K562 (cell line): Measurements from ENCODE around the gene TTC28. TPM values are rescaled to one million over a fixed set of nuclear protein-coding genes. Genes with fewer than 3 reads are reported as not detected.

Source experiments
- ATAC-seq: fragments of 200-7000 bp; cut with Tn5 transposase; 3 replicates; pipeline ENCODE4 v1.9.1; 2020; ENCODE audit warnings: moderate library complexity
- BruUV-seq: library from RNA; stranded (reverse); fragments of 400-500 nt; replicated peaks from 2 replicates; lab custom pipeline; 2021; lab: Mats Ljungman, UMichigan
- CTCF ChIA-PET: fragments of 300-600 bp; formaldehyde crosslinking; extraction: SDS; loops from one replicate; lab custom pipeline; 2021; ENCODE audit warnings: low intra/inter-chr PET ratio; lab: Yijun Ruan, JAX
- POLR2A ChIA-PET: fragments of 300-600, 350-650 bp; sonication (Branson Sonifier 250); formaldehyde crosslinking; extraction: SDS; loops from one replicate; lab custom pipeline; 2021; ENCODE audit warnings: antibody characterized with exemption, inconsistent platforms; lab: Yijun Ruan, JAX
- DNase-seq, 4 experiments: peaks; one replicate each; pipeline versions ENCODE4 v3.0.0 to v3.0.0-alpha.2; 2011 to 2018; ENCODE audit warnings: low spot score in 3 of 4, mixed read lengths in 3 of 4; ENCODE audit errors: extremely low read depth in 1 of 4
- FAIRE-seq: peaks from 2 replicates; lab custom pipeline; 2011; peaks lifted over from hg19 to GRCh38; lab: Jason Lieb, UNC
- H2AFZ ChIP-seq: 2 replicates; pipeline ENCODE4 v1.6.0; 2011; ENCODE audit warnings: low read depth, low read length, control low read depth, inconsistent platforms
- H3K27ac ChIP-seq: fragments of 200-600 bp; 3 replicates; pipeline ENCODE4 v1.8.0; 2011; ENCODE audit warnings: low read depth, mild to moderate bottlenecking, control low read depth, inconsistent platforms, low read length, moderate library complexity, mixed read lengths; ENCODE audit errors: extremely low read depth
- H3K27me3 ChIP-seq, 2 experiments: fragments of 300-600 bp in 1 of 2; 2 replicates in 1 of 2; 3 replicates in 1 of 2; pipeline versions ENCODE4 v1.6.0 to v1.8.0; 2011; ENCODE audit warnings: inconsistent platforms in 2 of 2, low read length in 2 of 2, mild to moderate bottlenecking in 1 of 2, mixed read lengths in 1 of 2, moderate library complexity in 1 of 2; ENCODE audit not compliant: control insufficient read depth in 2 of 2, insufficient read depth in 2 of 2
- H3K36me3 ChIP-seq: fragments of 300-600 bp; 3 replicates; pipeline ENCODE4 v1.8.0; 2011; ENCODE audit warnings: mild to moderate bottlenecking, low read length, inconsistent platforms; ENCODE audit not compliant: control insufficient read depth, insufficient read depth
- H3K4me1 ChIP-seq, 2 experiments: fragments of 200-600 bp in 1 of 2; replicated peaks in 1 of 2; 2 replicates in 1 of 2; 3 replicates in 1 of 2; pipeline versions ENCODE4 v1.5.1 to v1.8.0; 2011; ENCODE audit warnings: inconsistent platforms in 2 of 2, low read length in 2 of 2, mild to moderate bottlenecking in 1 of 2, mixed read lengths in 1 of 2, moderate library complexity in 1 of 2; ENCODE audit not compliant: control insufficient read depth in 2 of 2, insufficient read depth in 2 of 2
- H3K4me2 ChIP-seq: 2 replicates; pipeline ENCODE4 v1.6.1; 2011; ENCODE audit warnings: low read length, control low read depth, inconsistent platforms, mixed read lengths; ENCODE audit not compliant: insufficient read depth
- H3K4me3 ChIP-seq: fragments of 200-600 bp; sonication (generic), shearing (Covaris generic); 2 replicates; pipeline ENCODE4 v1.5.1; 2016; ENCODE audit warnings: control low read depth, inconsistent platforms
- H3K79me2 ChIP-seq: fragments of 200-600 bp; 3 replicates; pipeline ENCODE4 v1.8.0; 2011; ENCODE audit warnings: low read length, inconsistent platforms; ENCODE audit not compliant: control insufficient read depth, insufficient read depth
- H3K9ac ChIP-seq, 2 experiments: 2 replicates each; pipeline versions ENCODE4 v1.6.0 to v1.6.1; 2011; ENCODE audit warnings: low read depth in 2 of 2, low read length in 2 of 2, control low read depth in 1 of 2, inconsistent platforms in 1 of 2, mild to moderate bottlenecking in 1 of 2, mixed read lengths in 1 of 2; ENCODE audit not compliant: insufficient read depth in 1 of 2
- H3K9me1 ChIP-seq: one replicate; pipeline ENCODE4 v1.6.0; 2011; ENCODE audit warnings: inconsistent platforms, mild to moderate bottlenecking, low read length, moderate library complexity; ENCODE audit not compliant: control insufficient read depth, insufficient read depth
- H3K9me3 ChIP-seq: replicated peaks from 2 replicates; pipeline ENCODE4 v1.5.1; 2011; ENCODE audit warnings: low read depth, low read length, inconsistent platforms; ENCODE audit not compliant: control insufficient read depth, insufficient read depth
- H4K20me1 ChIP-seq: replicated peaks from 2 replicates; pipeline ENCODE4 v1.6.1; 2011; ENCODE audit warnings: low read length, inconsistent platforms, mixed read lengths; ENCODE audit not compliant: control insufficient read depth, insufficient read depth
- C11orf30 ChIP-seq: fragments of 450-650 bp; IDR thresholded peaks from 2 replicates; pipeline ENCODE4 v1.6.1; 2016; ENCODE audit warnings: low read depth, mild to moderate bottlenecking
- CTBP1 ChIP-seq: fragments of 450-650 bp; IDR thresholded peaks from 2 replicates; pipeline ENCODE4 v1.6.1; 2016; ENCODE audit warnings: borderline replicate concordance
- MAFF ChIP-seq: IDR thresholded peaks from 2 replicates; pipeline ENCODE4 v1.6.1; 2012; ENCODE audit warnings: low read length, improper control_type of control experiment
- MAFG ChIP-seq: fragments of 450-650 bp; conservative IDR thresholded peaks from 2 replicates; pipeline ENCODE4 v1.6.1; 2016; ENCODE audit warnings: missing genetic modification characterization, missing compliant biosample characterization
- MAFK ChIP-seq: IDR thresholded peaks from 2 replicates; pipeline ENCODE4 v1.6.1; 2011; ENCODE audit warnings: low read length, improper control_type of control experiment
- SUPT5H ChIP-seq: fragments of 450-650 bp; IDR thresholded peaks from 2 replicates; pipeline ENCODE4 v1.6.1; 2016
- ZNF316 ChIP-seq: fragments of 450-650 bp; IDR thresholded peaks from 2 replicates; pipeline ENCODE4 v1.6.1; 2016
- WGBS: fragments of 100-300 bp; shearing (Covaris generic); methylation state at CpG from one replicate; pipeline ENCODE4 v1.1.6; 2016; ENCODE audit warnings: low coverage, mixed read lengths; ENCODE audit not compliant: insufficient coverage; ENCODE audit errors: missing lambda C conversion rate; 5-methylcytosine and 5-hydroxymethylcytosine counted together
- in situ Hi-C: fragments of 300-500 bp; cut with MboI; formaldehyde crosslinking; loops from 4 replicates; pipeline ENCODE4 v1.15.0; 2018; ENCODE audit warnings: inconsistent platforms, mixed read lengths
- intact Hi-C: fragments of 100-400 bp; cut with micrococcal nuclease; formaldehyde crosslinking; loops from 2 replicates; pipeline ENCODE4 v1.14.2; 2022
- polyA plus RNA-seq, 8 experiments: library from polyadenylated mRNA; depleted of rRNA in 4 of 8; stranded (reverse) in 5 of 8; unstranded in 3 of 8; fragments of >200 nt; fragmentation: Nextera tagmentation in 2 of 8; fragmentation: Illumina TruSeq in 1 of 8; extraction: Ambion mirVana in 2 of 8; extraction: Trizol in 1 of 8; gene quantifications; 2 replicates each; pipeline versions ENCODE4 v1.2.1 to v1.2.3, GENCODE V29; 2011 to 2014; ENCODE audit warnings: inconsistent platforms in 1 of 8, missing spikeins in 1 of 8
- total RNA-seq, 7 experiments: library from RNA; depleted of rRNA in 6 of 7; stranded (reverse); fragments of >200 nt in 6 of 7; fragmentation: Illumina TruSeq in 2 of 7; extraction: Trizol in 2 of 7; gene quantifications; 2 replicates each; pipeline versions ENCODE4 v1.2.1 to v1.2.3, GENCODE V29; 2011 to 2021; ENCODE audit warnings: low replicate concordance in 1 of 7
- TF ChIP-seq, protein P1 (sequence below), 2 experiments: fragments of 150-350 bp in 1 of 2; IDR thresholded peaks; 2 replicates each; pipeline ENCODE4 v1.6.1; 2012 to 2016; ENCODE audit warnings: low read depth in 2 of 2, low read length in 2 of 2, mild to moderate bottlenecking in 1 of 2, moderate library complexity in 1 of 2
- TF ChIP-seq, protein P2 (sequence below): fragments of 450-650 bp; conservative IDR thresholded peaks from 2 replicates; pipeline ENCODE4 v1.6.1; 2016; ENCODE audit warnings: missing genetic modification characterization, low read depth, mild to moderate bottlenecking, control low read depth, missing compliant biosample characterization

The TTC28 gene
- total and polyA plus RNA-seq, 9 of the 15 experiments (the other 6 are each of a cell fraction or from before 2014, with no cell fraction given), result 0.22 to 10.7 (median 3.1) TPM

DNA sequence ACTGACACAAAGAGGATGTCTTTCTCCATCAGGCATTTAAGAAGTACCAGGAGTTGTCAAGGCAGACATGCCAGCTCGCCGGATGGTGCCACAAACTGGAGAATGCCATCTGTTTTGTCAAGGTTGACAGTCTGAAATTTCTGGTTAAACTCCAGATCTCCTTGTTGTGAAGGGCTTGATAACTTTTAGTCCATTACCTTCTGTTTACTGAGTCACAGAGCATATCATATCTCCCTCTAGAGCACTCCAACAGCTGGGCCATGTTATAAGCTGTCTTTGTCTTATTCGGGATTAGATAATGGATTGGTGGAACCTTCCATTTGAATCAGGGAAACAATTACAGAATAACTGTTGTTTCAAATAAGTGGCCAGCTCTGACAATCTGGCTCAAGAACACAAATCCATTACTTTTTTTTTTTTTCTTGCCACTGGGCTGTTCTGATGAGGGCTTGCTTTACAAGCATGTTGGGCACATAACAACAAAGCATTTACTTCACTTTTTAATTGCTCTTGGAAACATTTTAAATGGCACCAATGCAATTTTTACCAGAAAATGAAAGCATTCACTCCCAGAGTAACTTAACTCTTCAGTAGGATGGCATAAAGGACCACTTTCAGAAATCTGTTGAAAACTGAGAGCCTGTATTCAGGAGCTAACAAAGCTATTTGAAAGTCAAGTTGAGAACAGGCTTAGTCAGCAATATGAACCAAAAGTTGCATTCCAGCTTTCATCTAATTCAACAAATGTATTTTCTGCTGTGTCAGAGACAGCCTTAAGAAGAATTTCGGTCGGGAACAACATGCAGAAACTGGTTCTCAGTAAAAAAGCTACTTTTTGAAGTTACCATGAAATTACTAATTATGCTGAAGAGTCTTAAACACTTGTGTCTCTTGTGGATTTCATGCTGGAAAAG, 533.0 kb downstream of the TTC28 start:
- Histone ChIP-seq H3K4me1 (no peaks in the 10 kb centered on the region; a peak in 1 of 5 replicates), H3K27ac (no peak overlapping the region), H2AFZ (no peak overlapping the region), H4K20me1 (no peaks in the 10 kb centered on the region), H3K4me2 (no peak overlapping the region), H3K4me3 (no peak overlapping the region), H3K27me3 (no peaks in the 10 kb centered on the region), H3K9me3 (no peaks in the 10 kb centered on the region), H3K9ac (no peak overlapping the region), H3K79me2 (no peaks in the 10 kb centered on the region), H3K36me3 (no peaks in the 10 kb centered on the region), H3K9me1 (no peaks in the 10 kb centered on the region)
- intact Hi-C loops, result no loop called here
- ATAC-seq (no peak), DNase-seq (no peak), FAIRE-seq (no peak)
- POLR2A ChIA-PET, result no interaction called here
- CTCF ChIA-PET, result interaction anchor here (0.7 kb wide), 1 partner anchor 448 kb away, joined by 4 read pairs; no protein-coding TSS in a partner anchor
- in situ Hi-C loops, result no loop called here
- peak; percentile 86 for TF ChIP-seq ZNF316
- TF ChIP-seq, protein P1, sequence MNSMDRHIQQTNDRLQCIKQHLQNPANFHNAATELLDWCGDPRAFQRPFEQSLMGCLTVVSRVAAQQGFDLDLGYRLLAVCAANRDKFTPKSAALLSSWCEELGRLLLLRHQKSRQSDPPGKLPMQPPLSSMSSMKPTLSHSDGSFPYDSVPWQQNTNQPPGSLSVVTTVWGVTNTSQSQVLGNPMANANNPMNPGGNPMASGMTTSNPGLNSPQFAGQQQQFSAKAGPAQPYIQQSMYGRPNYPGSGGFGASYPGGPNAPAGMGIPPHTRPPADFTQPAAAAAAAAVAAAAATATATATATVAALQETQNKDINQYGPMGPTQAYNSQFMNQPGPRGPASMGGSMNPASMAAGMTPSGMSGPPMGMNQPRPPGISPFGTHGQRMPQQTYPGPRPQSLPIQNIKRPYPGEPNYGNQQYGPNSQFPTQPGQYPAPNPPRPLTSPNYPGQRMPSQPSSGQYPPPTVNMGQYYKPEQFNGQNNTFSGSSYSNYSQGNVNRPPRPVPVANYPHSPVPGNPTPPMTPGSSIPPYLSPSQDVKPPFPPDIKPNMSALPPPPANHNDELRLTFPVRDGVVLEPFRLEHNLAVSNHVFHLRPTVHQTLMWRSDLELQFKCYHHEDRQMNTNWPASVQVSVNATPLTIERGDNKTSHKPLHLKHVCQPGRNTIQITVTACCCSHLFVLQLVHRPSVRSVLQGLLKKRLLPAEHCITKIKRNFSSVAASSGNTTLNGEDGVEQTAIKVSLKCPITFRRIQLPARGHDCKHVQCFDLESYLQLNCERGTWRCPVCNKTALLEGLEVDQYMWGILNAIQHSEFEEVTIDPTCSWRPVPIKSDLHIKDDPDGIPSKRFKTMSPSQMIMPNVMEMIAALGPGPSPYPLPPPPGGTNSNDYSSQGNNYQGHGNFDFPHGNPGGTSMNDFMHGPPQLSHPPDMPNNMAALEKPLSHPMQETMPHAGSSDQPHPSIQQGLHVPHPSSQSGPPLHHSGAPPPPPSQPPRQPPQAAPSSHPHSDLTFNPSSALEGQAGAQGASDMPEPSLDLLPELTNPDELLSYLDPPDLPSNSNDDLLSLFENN (IDR thresholded peaks at IDR 0.05; ENCODE audit: low read depth in 2 of 2, low read length in 2 of 2), result no peak
- TF ChIP-seq, protein P2, sequence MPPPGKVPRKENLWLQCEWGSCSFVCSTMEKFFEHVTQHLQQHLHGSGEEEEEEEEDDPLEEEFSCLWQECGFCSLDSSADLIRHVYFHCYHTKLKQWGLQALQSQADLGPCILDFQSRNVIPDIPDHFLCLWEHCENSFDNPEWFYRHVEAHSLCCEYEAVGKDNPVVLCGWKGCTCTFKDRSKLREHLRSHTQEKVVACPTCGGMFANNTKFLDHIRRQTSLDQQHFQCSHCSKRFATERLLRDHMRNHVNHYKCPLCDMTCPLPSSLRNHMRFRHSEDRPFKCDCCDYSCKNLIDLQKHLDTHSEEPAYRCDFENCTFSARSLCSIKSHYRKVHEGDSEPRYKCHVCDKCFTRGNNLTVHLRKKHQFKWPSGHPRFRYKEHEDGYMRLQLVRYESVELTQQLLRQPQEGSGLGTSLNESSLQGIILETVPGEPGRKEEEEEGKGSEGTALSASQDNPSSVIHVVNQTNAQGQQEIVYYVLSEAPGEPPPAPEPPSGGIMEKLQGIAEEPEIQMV (tag), result no peak
- no peak for TF ChIP-seq SUPT5H
- no peak for TF ChIP-seq CTBP1
- peak; percentile 79 for TF ChIP-seq MAFG
- peak; percentile 57; the same call in 1 of the 2 replicates for TF ChIP-seq MAFF
- peak; percentile 61 for TF ChIP-seq MAFK
- TF ChIP-seq C11orf30, result peak; percentile 79
- 22% methylated on average over 4 of the region's 5 CpGs for WGBS
- BruUV-seq, result no TSS peak
